H1 (cell line): ENCODE measurements around the gene SPEF2. TPM values are rescaled to one million over a fixed set of nuclear protein-coding genes. Genes with fewer than 3 reads are reported as not detected.

Experiments used
- CTCF ChIA-PET: fragments of 300-600 bp; sonication (Branson Sonifier 250); formaldehyde crosslinking; loops from one replicate; lab custom pipeline; 2021; ENCODE audit not compliant: partially characterized antibody; lab: Charles Lee
- POLR2A ChIA-PET: fragments of 300-600 bp; sonication (Branson Sonifier 250); formaldehyde crosslinking; loops from one replicate; lab custom pipeline; 2021; ENCODE audit warnings: inconsistent platforms; ENCODE audit not compliant: partially characterized antibody; lab: Charles Lee
- DNase-seq, 2 experiments: peaks; one replicate each; pipeline versions ENCODE4 v3.0.0 to v3.0.0-alpha.2; 2010 to 2022; ENCODE audit warnings: low spot score in 2 of 2, low read depth in 1 of 2, mixed read lengths in 1 of 2
- FAIRE-seq: peaks from 2 replicates; lab custom pipeline; 2011; peaks lifted over from hg19 to GRCh38; lab: Jason Lieb, UNC
- H2AFZ ChIP-seq: 2 replicates; pipeline ENCODE4 v1.8.1; 2012; ENCODE audit warnings: low read length, inconsistent platforms
- H2AK5ac ChIP-seq: 2 replicates; pipeline ENCODE4 v1.6.1; 2013; ENCODE audit warnings: low read depth, low read length
- H2BK120ac ChIP-seq: replicated peaks from 2 replicates; pipeline ENCODE3; 2013; ENCODE audit warnings: low read depth, low read length, inconsistent platforms
- H2BK12ac ChIP-seq: 2 replicates; pipeline ENCODE4 v1.6.1; 2013; ENCODE audit warnings: low read depth, low read length
- H2BK15ac ChIP-seq: 2 replicates; pipeline ENCODE4 v1.6.1; 2013; ENCODE audit warnings: low read length
- H2BK20ac ChIP-seq: 2 replicates; pipeline ENCODE4 v1.6.1; 2013; ENCODE audit warnings: low read length
- H2BK5ac ChIP-seq: 2 replicates; pipeline ENCODE4 v1.6.1; 2013; ENCODE audit warnings: low read depth, low read length
- H3K14ac ChIP-seq: 2 replicates; pipeline ENCODE4 v1.6.1; 2013; ENCODE audit warnings: inconsistent platforms; ENCODE audit not compliant: insufficient read length
- H3K18ac ChIP-seq: 2 replicates; pipeline ENCODE4 v1.6.1; 2013; ENCODE audit warnings: low read length; ENCODE audit errors: extremely low read depth
- H3K23ac ChIP-seq: 2 replicates; pipeline ENCODE4 v1.6.1; 2013; ENCODE audit warnings: inconsistent platforms; ENCODE audit not compliant: insufficient read length
- H3K23me2 ChIP-seq: 2 replicates; pipeline ENCODE4 v1.6.1; 2013; ENCODE audit warnings: low read depth, low read length
- H3K27ac ChIP-seq: 2 replicates; pipeline ENCODE4 v1.6.1; 2011; ENCODE audit warnings: low read depth, low read length, inconsistent platforms
- H3K27me3 ChIP-seq, 4 experiments: replicated peaks in 1 of 4; 1 replicate in 1 of 4; 2 replicates in 3 of 4; pipeline versions ENCODE4 v1.6.1 to v1.8.1; 2011 to 2013; ENCODE audit warnings: low read length in 3 of 4, mild to moderate bottlenecking in 3 of 4, inconsistent platforms in 2 of 4, mixed read lengths in 2 of 4, moderate library complexity in 1 of 4; ENCODE audit not compliant: control insufficient read depth in 3 of 4, insufficient read depth in 3 of 4; ENCODE audit errors: extremely low read depth in 1 of 4
- H3K36me3 ChIP-seq, 4 experiments: 2 replicates each; pipeline versions ENCODE4 v1.6.1 to v1.8.1; 2011 to 2013; ENCODE audit warnings: mild to moderate bottlenecking in 4 of 4, low read length in 3 of 4, moderate library complexity in 2 of 4, control low read depth in 1 of 4, inconsistent platforms in 1 of 4; ENCODE audit not compliant: insufficient read depth in 4 of 4, control insufficient read depth in 2 of 4
- H3K4ac ChIP-seq: replicated peaks from 2 replicates; pipeline ENCODE3; 2013; ENCODE audit warnings: low read length, low read depth, mixed read lengths, inconsistent platforms; ENCODE audit not compliant: insufficient read length
- H3K4me1 ChIP-seq, 4 experiments: replicated peaks in 1 of 4; 1 replicate in 1 of 4; 2 replicates in 3 of 4; pipeline versions ENCODE4 v1.6.1 to v1.8.1; 2011 to 2013; ENCODE audit warnings: low read length in 3 of 4, inconsistent platforms in 2 of 4, mixed read lengths in 1 of 4; ENCODE audit not compliant: insufficient read depth in 4 of 4, control insufficient read depth in 3 of 4
- H3K4me2 ChIP-seq, 2 experiments: 2 replicates each; pipeline versions ENCODE4 v1.6.1 to v1.8.1; 2011 to 2013; ENCODE audit warnings: low read depth in 2 of 2, low read length in 2 of 2, control low read depth in 1 of 2, inconsistent platforms in 1 of 2, mild to moderate bottlenecking in 1 of 2; ENCODE audit not compliant: insufficient read depth in 1 of 2
- H3K4me3 ChIP-seq, 4 experiments: fragments of 200-600, 300-600 bp in 1 of 4; sonication (generic), shearing (Covaris generic), sonication (Bioruptor Twin) in 1 of 4; 2 replicates each; pipeline versions ENCODE4 v1.5.1 to v1.8.1; 2011 to 2016; ENCODE audit warnings: low read length in 4 of 4, low read depth in 3 of 4, control low read depth in 2 of 4, inconsistent platforms in 2 of 4, mild to moderate bottlenecking in 2 of 4, mixed read lengths in 1 of 4, moderate library complexity in 1 of 4; ENCODE audit not compliant: insufficient read depth in 2 of 4; ENCODE audit errors: extremely low read depth in 1 of 4
- H3K56ac ChIP-seq: replicated peaks from 2 replicates; pipeline ENCODE3; 2013; ENCODE audit warnings: low read depth, mild to moderate bottlenecking, mixed read lengths, low read length, inconsistent platforms; ENCODE audit not compliant: insufficient read length
- H3K79me1 ChIP-seq: 2 replicates; pipeline ENCODE4 v1.6.1; 2013; ENCODE audit warnings: low read depth, low read length, control low read depth
- H3K79me2 ChIP-seq, 2 experiments: 2 replicates each; pipeline versions ENCODE4 v1.6.1 to v1.8.1; 2012 to 2013; ENCODE audit warnings: low read length in 2 of 2, mild to moderate bottlenecking in 2 of 2, inconsistent platforms in 1 of 2; ENCODE audit not compliant: insufficient read depth in 2 of 2, control insufficient read depth in 1 of 2
- H3K9ac ChIP-seq, 4 experiments: replicated peaks in 1 of 4; 1 replicate in 1 of 4; 2 replicates in 3 of 4; pipeline versions ENCODE4 v1.6.1 to v1.8.1; 2011 to 2013; ENCODE audit warnings: low read depth in 3 of 4, low read length in 3 of 4, control low read depth in 2 of 4, mild to moderate bottlenecking in 2 of 4, moderate library complexity in 2 of 4, inconsistent platforms in 1 of 4; ENCODE audit errors: extremely low read depth in 1 of 4
- H3K9me3 ChIP-seq, 2 experiments: 2 replicates each; pipeline versions ENCODE4 v1.6.1 to v1.8.1; 2012 to 2013; ENCODE audit warnings: mild to moderate bottlenecking in 2 of 2, moderate library complexity in 2 of 2, control low read depth in 1 of 2, inconsistent platforms in 1 of 2, low read depth in 1 of 2, low read length in 1 of 2, mixed read lengths in 1 of 2; ENCODE audit not compliant: insufficient read depth in 2 of 2
- H4K20me1 ChIP-seq, 2 experiments: replicated peaks in 1 of 2; 2 replicates each; pipeline versions ENCODE3 to v1.8.1; 2011 to 2013; ENCODE audit warnings: inconsistent platforms in 2 of 2, low read length in 2 of 2, mild to moderate bottlenecking in 1 of 2; ENCODE audit not compliant: insufficient read depth in 2 of 2, control insufficient read depth in 1 of 2
- H4K5ac ChIP-seq: 2 replicates; pipeline ENCODE4 v1.6.1; 2013; ENCODE audit warnings: low read length, low read depth, mixed read lengths, inconsistent platforms; ENCODE audit not compliant: insufficient read length
- H4K8ac ChIP-seq: 2 replicates; pipeline ENCODE4 v1.8.0; 2013; ENCODE audit warnings: mild to moderate bottlenecking, moderate library complexity, low read length, inconsistent platforms; ENCODE audit not compliant: insufficient read depth; ENCODE audit errors: extremely low read depth
- H4K91ac ChIP-seq: replicated peaks from 2 replicates; pipeline ENCODE3; 2013; ENCODE audit warnings: low read length, mixed read lengths, inconsistent platforms; ENCODE audit not compliant: insufficient read length
- JUN ChIP-seq: IDR thresholded peaks from 2 replicates; pipeline ENCODE4 v1.6.1; 2011; ENCODE audit warnings: low read depth, mild to moderate bottlenecking, improper control_type of control experiment, low read length
- POLR2AphosphoS5 ChIP-seq: IDR thresholded peaks from 2 replicates; pipeline ENCODE4 v1.6.1; 2011; ENCODE audit warnings: low read depth, low read length
- SP2 ChIP-seq: IDR thresholded peaks from 2 replicates; pipeline ENCODE4 v1.6.1; 2012; ENCODE audit warnings: mild to moderate bottlenecking, low read length, inconsistent platforms
- TBP ChIP-seq: IDR thresholded peaks from 2 replicates; pipeline ENCODE4 v1.6.1; 2011; ENCODE audit warnings: low read depth, low read length, improper control_type of control experiment
- WGBS, 2 experiments: shearing (Covaris generic) in 1 of 2; methylation state at CpG; one replicate each; pipeline versions ENCODE4 v1.1.6 to v1.1.7; 2013 to 2015; ENCODE audit warnings: low lambda C conversion rate in 2 of 2, mixed read lengths in 2 of 2, inconsistent platforms in 1 of 2, low coverage in 1 of 2, missing lambda C conversion rate in 1 of 2; ENCODE audit not compliant: insufficient replicate concordance in 2 of 2, insufficient coverage in 1 of 2, insufficient read length in 1 of 2; ENCODE audit errors: extremely low coverage in 1 of 2, missing lambda C conversion rate in 1 of 2; 5-methylcytosine and 5-hydroxymethylcytosine counted together
- polyA plus RNA-seq, 7 experiments: library from polyadenylated mRNA; depleted of rRNA in 3 of 7; stranded (reverse) in 5 of 7; unstranded in 2 of 7; fragments of >200 nt in 5 of 7; fragments of 200-250 nt in 2 of 7; gene quantifications; 1 replicate in 5 of 7; 2 replicates in 1 of 7; 4 replicates in 1 of 7; pipeline versions ENCODE4 v1.2.1 to v1.2.3, GENCODE V29; 2011 to 2013; ENCODE audit warnings: missing spikeins in 2 of 7, mixed read lengths in 2 of 7
- total RNA-seq: library from RNA; stranded (reverse); fragmentation: NEBNext Ultra II Directional; extraction: Animal tissue kit (Norgen Biotek cat#: 25700); gene quantifications from 2 replicates; pipeline ENCODE4 v1.2.1, GENCODE V29; 2021

Gene SPEF2
- total and polyA plus RNA-seq, 2 of the 8 experiments (the other 6 are each of a cell fraction or from before 2014, with no cell fraction given): 0.14 to 0.73 TPM

DNA sequence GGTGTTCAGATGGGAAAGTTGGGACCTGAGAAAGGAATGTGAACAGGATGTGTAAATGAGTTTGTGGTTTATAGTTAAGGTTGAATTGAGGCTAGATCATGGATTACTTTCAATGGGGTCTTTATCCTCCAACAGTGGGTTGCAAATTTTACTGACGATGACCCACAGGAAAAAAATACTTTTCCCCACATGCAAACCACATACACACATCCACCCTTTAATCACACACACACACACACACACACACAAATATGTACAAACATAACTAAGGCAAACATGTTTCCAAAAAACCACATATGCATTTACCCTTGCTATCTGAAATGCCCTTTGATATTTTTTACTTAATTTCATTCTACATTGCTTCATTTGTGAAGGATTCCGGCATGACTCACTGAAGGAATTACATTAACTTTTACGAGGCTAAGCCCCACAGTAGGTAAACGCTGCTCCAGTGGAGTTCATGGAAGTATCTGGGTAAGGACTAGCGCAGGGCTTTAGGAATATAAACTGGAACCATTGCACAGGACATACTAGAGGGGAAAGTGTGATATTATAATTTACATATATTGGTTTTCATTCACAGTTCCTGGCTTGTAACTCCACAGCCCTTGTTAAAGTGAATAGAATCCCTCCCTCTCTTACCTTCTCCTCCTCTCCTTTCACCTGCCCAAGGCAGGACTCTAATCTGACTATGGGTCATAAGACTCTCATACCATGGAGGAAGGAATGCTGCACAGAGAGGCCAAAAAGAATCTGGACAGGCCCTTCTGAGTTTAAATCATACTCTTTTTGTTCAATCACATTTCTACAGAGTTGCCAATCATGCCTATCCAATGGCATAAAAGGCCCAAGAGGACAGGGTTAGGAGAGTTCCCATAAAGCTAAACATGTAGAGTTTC lies 8.5 kb upstream of the SPEF2 start:
- TF ChIP-seq POLR2AphosphoS5 (no peak), SP2 (no peak), JUN (no peak), TBP (no peak)
- FAIRE-seq (no peak), DNase-seq (no peak)
- Histone ChIP-seq H4K91ac (no peak overlapping the region), H3K14ac (no peak overlapping the region), H4K5ac (no peak overlapping the region), H3K4me2 (no peak overlapping the region), H3K79me2 (no peaks in the 10 kb centered on the region), H3K4ac (no peak overlapping the region), H4K8ac (no peak overlapping the region), H2AFZ (no peak overlapping the region), H3K9ac (no peak overlapping the region), H3K9me3 (no peaks in the 10 kb centered on the region), H3K23ac (no peak overlapping the region), H2BK120ac (no peak overlapping the region), H2BK12ac (no peak overlapping the region), H3K36me3 (no peaks in the 10 kb centered on the region), H3K27ac (no peak overlapping the region), H2BK20ac (no peak overlapping the region), H2AK5ac (no peak overlapping the region), H2BK15ac (no peak overlapping the region), H2BK5ac (no peak overlapping the region), H3K4me3 (no peak overlapping the region), H3K56ac (no peak overlapping the region), H3K23me2 (no peaks in the 10 kb centered on the region), H4K20me1 (no peaks in the 10 kb centered on the region), H3K4me1 (no peaks in the 10 kb centered on the region), H3K79me1 (no peaks in the 10 kb centered on the region), H3K27me3 (no peaks in the 10 kb centered on the region), H3K18ac (no peak overlapping the region)
- ChIA-PET CTCF (interaction anchor here (3.0 kb wide), 1 partner anchor 10 kb away, joined by 8 read pairs; no protein-coding TSS in a partner anchor), POLR2A (no interaction called here)
- WGBS, 2 experiments: 91% methylated on average over 5 of the region's 5 CpGs; no CpG with 5 or more reads in 1 of the 2 experiments
